Measurements from ENCODE around the gene ZNF19. TPM values are rescaled to one million over a fixed set of nuclear protein-coding genes. Genes with fewer than 3 reads are reported as not detected.

Gene ZNF19
- total RNA-seq, 1 experiment from 2014 or later = 4.6 TPM

GRCh38 chr16:71441348-71442050 is 47.6 kb downstream of the ZNF19 start:
- peak; percentile 31 for TF ChIP-seq CTCF (IDR thresholded peaks at IDR 0.05; ENCODE audit: unreplicated experiment)
- Mint-ChIP-seq H3K36me3 (ENCODE audit: insufficient read depth, unreplicated experiment) (peaks cover 9% of the 10 kb centered on the region), H3K9me3 (ENCODE audit: unreplicated experiment) (peaks cover 34% of the 10 kb centered on the region), H3K27ac (ENCODE audit: low read depth, unreplicated experiment) (no peak overlapping the region), H3K27me3 (ENCODE audit: insufficient read depth, unreplicated experiment) (no peaks in the 10 kb centered on the region), H3K4me3 (ENCODE audit: unreplicated experiment) (no peak overlapping the region), H3K4me1 (ENCODE audit: insufficient read depth, unreplicated experiment) (no peaks in the 10 kb centered on the region)
- intact Hi-C loops (cut with micrococcal nuclease) = no loop called here
- BruUV-seq (replicated peaks) = no TSS peak
- no peak for DNase-seq (ENCODE audit: unreplicated experiment)
- POLR2A ChIA-PET = no interaction called here
- CTCF ChIA-PET = no interaction called here

GRCh38 chr16:71440669-71441347 is 48.3 kb downstream of the ZNF19 start:
- Mint-ChIP-seq H3K9me3 (ENCODE audit: unreplicated experiment) (peaks cover 31% of the 10 kb centered on the region), H3K4me3 (ENCODE audit: unreplicated experiment) (no peak overlapping the region), H3K36me3 (ENCODE audit: insufficient read depth, unreplicated experiment) (peaks cover 2% of the 10 kb centered on the region), H3K27ac (ENCODE audit: low read depth, unreplicated experiment) (no peak overlapping the region), H3K27me3 (ENCODE audit: insufficient read depth, unreplicated experiment) (no peaks in the 10 kb centered on the region), H3K4me1 (ENCODE audit: insufficient read depth, unreplicated experiment) (no peaks in the 10 kb centered on the region)
- CTCF ChIA-PET = interaction anchor here (1.0 to 1.8 kb wide), 2 partner anchors 29 to 83 kb away, joined by 3 to 6 read pairs; no protein-coding TSS in a partner anchor
- POLR2A ChIA-PET = no interaction called here
- intact Hi-C loops (cut with micrococcal nuclease) = no loop called here
- no peak for TF ChIP-seq CTCF (IDR thresholded peaks at IDR 0.05; ENCODE audit: unreplicated experiment)
- no TSS peak for BruUV-seq (replicated peaks)
- DNase-seq (ENCODE audit: unreplicated experiment) = no peak

- intact Hi-C loops (cut with micrococcal nuclease) = no loop called here
- no peak for TF ChIP-seq CTCF (IDR thresholded peaks at IDR 0.05; ENCODE audit: unreplicated experiment)
- ChIA-PET POLR2A (interaction anchor here (0.8 kb wide), 1 partner anchor 10 kb away, joined by 3 read pairs; no protein-coding TSS in a partner anchor), CTCF (interaction anchor here (0.5 to 2.4 kb wide), 6 partner anchors 10 to 99 kb away, joined by 3 to 7 read pairs (median 4); no protein-coding TSS in a partner anchor)
- BruUV-seq (replicated peaks) = no TSS peak
- H3K4me1 Mint-ChIP-seq (ENCODE audit: insufficient read depth, unreplicated experiment) = no peaks in the 10 kb centered on the region
- H3K4me3 Mint-ChIP-seq (ENCODE audit: unreplicated experiment) = no peak overlapping the region
- H3K36me3 Mint-ChIP-seq (ENCODE audit: insufficient read depth, unreplicated experiment) = no peaks in the 10 kb centered on the region
- no peaks in the 10 kb centered on the region for H3K27me3 Mint-ChIP-seq (ENCODE audit: insufficient read depth, unreplicated experiment)
- H3K9me3 Mint-ChIP-seq (ENCODE audit: unreplicated experiment) = peaks cover 27% of the 10 kb centered on the region
- no peak overlapping the region for H3K27ac Mint-ChIP-seq (ENCODE audit: low read depth, unreplicated experiment)
- no peak for DNase-seq (ENCODE audit: unreplicated experiment)
These were observed 49.6 kb downstream of the ZNF19 start for GRCh38 chr16:71439523-71439922.

- peaks cover 14% of the 10 kb centered on the region for H3K9me3 Mint-ChIP-seq (ENCODE audit: unreplicated experiment)
- CTCF ChIA-PET = interaction anchor here (0.9 to 1.0 kb wide), 2 partner anchors 21 to 175 kb away, joined by 4 read pairs; no protein-coding TSS in a partner anchor
- H3K27ac Mint-ChIP-seq (ENCODE audit: low read depth, unreplicated experiment) = no peak overlapping the region
- intact Hi-C loops (cut with micrococcal nuclease) = no loop called here
- no peak for TF ChIP-seq CTCF (IDR thresholded peaks at IDR 0.05; ENCODE audit: unreplicated experiment)
- no peaks in the 10 kb centered on the region for H3K36me3 Mint-ChIP-seq (ENCODE audit: insufficient read depth, unreplicated experiment)
- no peaks in the 10 kb centered on the region for H3K4me1 Mint-ChIP-seq (ENCODE audit: insufficient read depth, unreplicated experiment)
- BruUV-seq (replicated peaks) = no TSS peak
- H3K4me3 Mint-ChIP-seq (ENCODE audit: unreplicated experiment) = no peak overlapping the region
- H3K27me3 Mint-ChIP-seq (ENCODE audit: insufficient read depth, unreplicated experiment) = no peaks in the 10 kb centered on the region
- POLR2A ChIA-PET = no interaction called here
- DNase-seq (ENCODE audit: unreplicated experiment) = no peak
These were observed 52.7 kb downstream of the ZNF19 start for GRCh38 chr16:71436473-71436872.

Measured in MCF 10A (cell line).